ENCODE data around the gene KRT34. TPM values are rescaled to one million over a fixed set of nuclear protein-coding genes. Genes with fewer than 3 reads are reported as not detected.

The KRT34 gene
- polyA plus RNA-seq, 1 of the 3 experiments (the other 2 are of a cell fraction), result 0.08 TPM

GRCh38 chr17:41415411-41415810, 33.3 kb upstream of the KRT34 start:
- Histone ChIP-seq H3K27ac (ENCODE audit: low read depth in 2 of 2, low read length in 1 of 2) (no peak overlapping the region), H3K27me3 (ENCODE audit: insufficient read depth) (no peaks in the 10 kb centered on the region), H3K9me3 (no peaks in the 10 kb centered on the region), H3K79me2 (ENCODE audit: insufficient read depth) (no peaks in the 10 kb centered on the region), H2AFZ (ENCODE audit: low read depth) (no peak overlapping the region), H3K4me2 (no peak overlapping the region; the same call in 1 of the 2 replicates), H3K9ac (no peak overlapping the region), H3K4me3 (ENCODE audit: low read depth in 2 of 2, low read length in 1 of 2) (no peak overlapping the region), H3K4me1 (ENCODE audit: control insufficient read depth in 1 of 2, insufficient read depth in 2 of 2, low read depth in 1 of 2, low read length in 1 of 2) (peaks cover 0 to 35% of the 10 kb centered on the region in 2 experiments; a peak in 3 of 4 replicates), H3K36me3 (replicated peaks in 1 of 2; ENCODE audit: control insufficient read depth in 1 of 2, insufficient read depth in 2 of 2, low read length in 1 of 2) (no peaks in the 10 kb centered on the region), H4K20me1 (ENCODE audit: insufficient read depth) (no peaks in the 10 kb centered on the region), H3F3A (replicated peaks; ENCODE audit: insufficient read depth) (peaks cover under 1% of the 10 kb centered on the region), H3K9me2 (no peaks in the 10 kb centered on the region)
- 80% methylated on average over 4 of the region's 4 CpGs for WGBS (ENCODE audit: low lambda C conversion rate)
- DNase-seq, result no peak
- POLR2A ChIA-PET, result no interaction called here
- TF ChIP-seq, protein P1, sequence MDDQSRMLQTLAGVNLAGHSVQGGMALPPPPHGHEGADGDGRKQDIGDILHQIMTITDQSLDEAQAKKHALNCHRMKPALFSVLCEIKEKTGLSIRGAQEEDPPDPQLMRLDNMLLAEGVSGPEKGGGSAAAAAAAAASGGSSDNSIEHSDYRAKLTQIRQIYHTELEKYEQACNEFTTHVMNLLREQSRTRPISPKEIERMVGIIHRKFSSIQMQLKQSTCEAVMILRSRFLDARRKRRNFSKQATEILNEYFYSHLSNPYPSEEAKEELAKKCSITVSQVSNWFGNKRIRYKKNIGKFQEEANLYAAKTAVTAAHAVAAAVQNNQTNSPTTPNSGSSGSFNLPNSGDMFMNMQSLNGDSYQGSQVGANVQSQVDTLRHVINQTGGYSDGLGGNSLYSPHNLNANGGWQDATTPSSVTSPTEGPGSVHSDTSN (IDR thresholded peaks at IDR 0.05), result no peak
- TF ChIP-seq MXI1 (IDR thresholded peaks at IDR 0.05; ENCODE audit: low read depth, low read length) (no peak), FOSL2 (IDR thresholded peaks at IDR 0.05; ENCODE audit: borderline replicate concordance, low read depth) (no peak), EP300 (IDR thresholded peaks at IDR 0.05; ENCODE audit: borderline replicate concordance in 1 of 2, low read depth in 1 of 2, low read length in 1 of 2) (no peak), RCOR1 (IDR thresholded peaks at IDR 0.05; ENCODE audit: low read length) (no peak), POLR2AphosphoS5 (IDR thresholded peaks at IDR 0.05; ENCODE audit: low read depth, low read length) (no peak)
- TF ChIP-seq, protein P2, sequence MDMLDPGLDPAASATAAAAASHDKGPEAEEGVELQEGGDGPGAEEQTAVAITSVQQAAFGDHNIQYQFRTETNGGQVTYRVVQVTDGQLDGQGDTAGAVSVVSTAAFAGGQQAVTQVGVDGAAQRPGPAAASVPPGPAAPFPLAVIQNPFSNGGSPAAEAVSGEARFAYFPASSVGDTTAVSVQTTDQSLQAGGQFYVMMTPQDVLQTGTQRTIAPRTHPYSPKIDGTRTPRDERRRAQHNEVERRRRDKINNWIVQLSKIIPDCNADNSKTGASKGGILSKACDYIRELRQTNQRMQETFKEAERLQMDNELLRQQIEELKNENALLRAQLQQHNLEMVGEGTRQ (IDR thresholded peaks at IDR 0.05; ENCODE audit: borderline replicate concordance, low read depth, low read length), result no peak
- CTCF ChIA-PET, result interaction anchor here (2.9 kb wide), 1 partner anchor 134 kb away, joined by 11 read pairs; no protein-coding TSS in a partner anchor

GRCh38 chr17:41413982-41414381, 31.9 kb upstream of the KRT34 start:
- no peak overlapping the region for H3K4me2 ChIP-seq
- peaks cover 0 to 25% of the 10 kb centered on the region in 2 experiments; a peak in 2 of 4 replicates for H3K4me1 ChIP-seq (ENCODE audit: control insufficient read depth in 1 of 2, insufficient read depth in 2 of 2, low read depth in 1 of 2, low read length in 1 of 2)
- H2AFZ ChIP-seq (ENCODE audit: low read depth), result no peak overlapping the region
- 75% methylated on average over 2 of the region's 2 CpGs for WGBS (ENCODE audit: low lambda C conversion rate)
- H3K36me3 ChIP-seq (replicated peaks in 1 of 2; ENCODE audit: control insufficient read depth in 1 of 2, insufficient read depth in 2 of 2, low read length in 1 of 2), result no peaks in the 10 kb centered on the region
- no peaks in the 10 kb centered on the region for H3K9me2 ChIP-seq
- no peaks in the 10 kb centered on the region for H3K9me3 ChIP-seq
- DNase-seq, result no peak
- no peak overlapping the region for H3K9ac ChIP-seq
- H3K27ac ChIP-seq (ENCODE audit: low read depth in 2 of 2, low read length in 1 of 2), result no peak overlapping the region
- ChIA-PET POLR2A (no interaction called here), CTCF (no interaction called here)
- no peaks in the 10 kb centered on the region for H4K20me1 ChIP-seq (ENCODE audit: insufficient read depth)
- no peaks in the 10 kb centered on the region for H3K27me3 ChIP-seq (ENCODE audit: insufficient read depth)
- H3K4me3 ChIP-seq (ENCODE audit: low read depth in 2 of 2, low read length in 1 of 2), result no peak overlapping the region
- no peaks in the 10 kb centered on the region for H3K79me2 ChIP-seq (ENCODE audit: insufficient read depth)
- no peaks in the 10 kb centered on the region for H3F3A ChIP-seq (replicated peaks; ENCODE audit: insufficient read depth)
- TF ChIP-seq GATA2 (CRISPR knock-in tag; IDR thresholded peaks at IDR 0.05) (no peak), POLR2AphosphoS5 (IDR thresholded peaks at IDR 0.05; ENCODE audit: low read depth, low read length) (no peak), SMC3 (IDR thresholded peaks at IDR 0.05; ENCODE audit: low read depth, low read length) (no peak), RCOR1 (IDR thresholded peaks at IDR 0.05; ENCODE audit: low read length) (no peak), TCF12 (IDR thresholded peaks at IDR 0.05) (no peak), JUND (IDR thresholded peaks at IDR 0.05) (no peak), MEF2A (IDR thresholded peaks at IDR 0.05; ENCODE audit: borderline replicate concordance, low read depth) (no peak), RAD21 (IDR thresholded peaks at IDR 0.05; ENCODE audit: low read length) (no peak), CHD2 (IDR thresholded peaks at IDR 0.05; ENCODE audit: low read length, partially characterized antibody) (no peak), YY1 (IDR thresholded peaks at IDR 0.05; ENCODE audit: low read depth) (no peak), ELF1 (IDR thresholded peaks at IDR 0.05) (no peak), NFIC (IDR thresholded peaks at IDR 0.05; ENCODE audit: borderline replicate concordance) (no peak), IRF3 (IDR thresholded peaks at IDR 0.05; ENCODE audit: low read depth, low read length) (no peak), USF1 (IDR thresholded peaks at IDR 0.05; ENCODE audit: borderline replicate concordance, low read depth) (no peak), GABPA (IDR thresholded peaks at IDR 0.05; ENCODE audit: low read depth) (no peak), FOXM1 (IDR thresholded peaks at IDR 0.05; ENCODE audit: low read depth) (no peak)
